ENCODE measurements around the gene INAVA. TPM values are rescaled to one million over a fixed set of nuclear protein-coding genes. Genes with fewer than 3 reads are reported as not detected.
"Not testable (repeated sequence)": the region's sequence is repeated elsewhere in the genome, so short reads cannot be mapped to it uniquely, and the experiment has no call there.

The INAVA gene
- total and polyA plus RNA-seq, 11 donors, result 0.07 to 0.43 (median 0.11) TPM; not detected in 4

DNA sequence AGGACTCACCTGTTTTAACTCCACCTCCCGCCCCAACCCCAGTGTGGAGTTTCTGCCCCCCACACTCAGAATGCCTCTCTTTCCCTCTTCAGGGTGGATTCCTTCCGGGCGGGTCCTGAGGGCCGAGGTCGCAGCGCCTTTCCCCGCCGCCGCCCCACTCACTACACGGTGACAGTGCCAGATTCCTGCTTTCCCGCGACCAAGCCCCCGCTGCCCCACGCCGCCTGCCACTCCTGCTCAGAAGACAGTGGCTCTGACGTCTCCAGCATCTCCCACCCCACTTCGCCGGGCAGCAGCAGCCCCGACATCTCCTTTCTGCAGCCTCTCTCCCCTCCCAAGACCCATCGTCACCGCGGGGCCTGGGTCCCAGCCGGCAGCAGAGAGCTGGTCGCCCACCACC lies 16.7 kb downstream of the INAVA start:
- Histone ChIP-seq H3K27ac (no peak overlapping the region), H3K9me3 (no peaks in the 10 kb centered on the region)
- no peak for ATAC-seq

GRCh38 chr1:200911936-200912335 lies 17.2 kb downstream of the INAVA start:
- H3K27me3 ChIP-seq; H3K9me3 ChIP-seq; H3K36me3 ChIP-seq; H3K4me1 ChIP-seq; ATAC-seq; intact Hi-C loops (cut with DNase I); H3K27ac ChIP-seq; H3K4me3 ChIP-seq: not testable (repeated sequence)
- WGBS, 4 donors, result 83 to 88% (median 85%) methylated on average over 5 to 15 of the region's 21 CpGs
- DNase-seq, result peak in 1 of 5 donors; percentile 36

More for the DNA sequence above, 16.7 kb downstream of the INAVA start:
- TF ChIP-seq, protein P1, sequence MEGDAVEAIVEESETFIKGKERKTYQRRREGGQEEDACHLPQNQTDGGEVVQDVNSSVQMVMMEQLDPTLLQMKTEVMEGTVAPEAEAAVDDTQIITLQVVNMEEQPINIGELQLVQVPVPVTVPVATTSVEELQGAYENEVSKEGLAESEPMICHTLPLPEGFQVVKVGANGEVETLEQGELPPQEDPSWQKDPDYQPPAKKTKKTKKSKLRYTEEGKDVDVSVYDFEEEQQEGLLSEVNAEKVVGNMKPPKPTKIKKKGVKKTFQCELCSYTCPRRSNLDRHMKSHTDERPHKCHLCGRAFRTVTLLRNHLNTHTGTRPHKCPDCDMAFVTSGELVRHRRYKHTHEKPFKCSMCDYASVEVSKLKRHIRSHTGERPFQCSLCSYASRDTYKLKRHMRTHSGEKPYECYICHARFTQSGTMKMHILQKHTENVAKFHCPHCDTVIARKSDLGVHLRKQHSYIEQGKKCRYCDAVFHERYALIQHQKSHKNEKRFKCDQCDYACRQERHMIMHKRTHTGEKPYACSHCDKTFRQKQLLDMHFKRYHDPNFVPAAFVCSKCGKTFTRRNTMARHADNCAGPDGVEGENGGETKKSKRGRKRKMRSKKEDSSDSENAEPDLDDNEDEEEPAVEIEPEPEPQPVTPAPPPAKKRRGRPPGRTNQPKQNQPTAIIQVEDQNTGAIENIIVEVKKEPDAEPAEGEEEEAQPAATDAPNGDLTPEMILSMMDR (IDR thresholded peaks at IDR 0.05), result no peak
- TF ChIP-seq POLR2A (IDR thresholded peaks at IDR 0.05), result no peak
- no peaks in the 10 kb centered on the region for H3K4me1 ChIP-seq
- no peaks in the 10 kb centered on the region for H3K36me3 ChIP-seq
- no peaks in the 10 kb centered on the region for H3K27me3 ChIP-seq
- peak in 1 of 5 donors; percentile 33 for DNase-seq
- WGBS, 4 donors, result 92 to 96% (median 96%) methylated on average over 24 of the region's 24 CpGs
- H3K4me3 ChIP-seq, result no peak overlapping the region
- intact Hi-C loops (cut with DNase I), result no loop called here

- TF ChIP-seq, protein P1 (IDR thresholded peaks at IDR 0.05), result no peak
- no peak for TF ChIP-seq POLR2A (IDR thresholded peaks at IDR 0.05)
- no peak for ATAC-seq
- H3K4me1 ChIP-seq, result peaks cover 0 to 7% (median 0%) of the 10 kb centered on the region in 12 donors
- no peaks in the 10 kb centered on the region for H3K36me3 ChIP-seq
- H3K9me3 ChIP-seq, result no peaks in the 10 kb centered on the region
- H3K4me3 ChIP-seq, result no peak overlapping the region
- peak in 1 of 5 donors; percentile 44 for DNase-seq
- H3K27me3 ChIP-seq, result no peaks in the 10 kb centered on the region
- H3K27ac ChIP-seq, result no peak overlapping the region
- intact Hi-C loops (cut with DNase I), result no loop called here
- 88 to 93% (median 89%) methylated on average over 3 to 13 of the region's 13 CpGs for WGBS, 4 donors
Measured at GRCh38 chr1:200912737-200913407, 18.2 kb downstream of the INAVA start.

DNA sequence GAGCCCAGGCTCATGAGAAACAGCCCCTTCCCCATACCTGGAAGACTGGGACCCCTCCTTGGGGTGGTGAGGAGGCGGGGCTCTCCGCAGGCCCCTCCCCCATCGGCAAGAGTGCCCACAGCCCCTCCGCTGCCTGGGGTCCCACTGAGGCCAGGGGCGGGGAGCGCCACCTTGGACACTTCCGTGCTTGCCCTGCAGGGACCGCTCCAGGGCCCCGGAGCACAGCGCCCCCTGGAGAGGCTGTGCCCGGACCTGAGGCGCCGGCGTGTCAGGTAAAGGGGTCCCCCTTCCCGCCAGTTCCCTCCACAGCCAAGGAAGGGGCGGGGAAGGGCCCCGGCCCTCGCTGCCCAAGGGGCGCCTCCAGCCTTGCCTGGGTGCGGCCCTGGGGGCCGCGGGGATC lies 21.5 kb downstream of the INAVA start:
- intact Hi-C loops (cut with DNase I), result no loop called here
- DNase-seq (peak in 1 of 5 donors; percentile 44), ATAC-seq (peak in 1 of 4 donors; percentile 16)
- Histone ChIP-seq H3K36me3 (no peaks in the 10 kb centered on the region), H3K4me1 (peaks cover 0 to 7% (median 0%) of the 10 kb centered on the region in 12 donors), H3K9me3 (no peaks in the 10 kb centered on the region), H3K27ac (no peak overlapping the region), H3K4me3 (no peak overlapping the region), H3K27me3 (no peaks in the 10 kb centered on the region)
- WGBS, 4 donors, result 56 to 82% (median 64%) methylated on average over 7 to 22 of the region's 22 CpGs
- no peak for TF ChIP-seq POLR2A (IDR thresholded peaks at IDR 0.05)
- TF ChIP-seq, protein P1 (IDR thresholded peaks at IDR 0.05), result no peak

GRCh38 chr1:200916681-200917080 lies 22.0 kb downstream of the INAVA start:
- 80 to 87% (median 82%) methylated on average over 11 of the region's 11 CpGs for WGBS, 4 donors
- intact Hi-C loops (cut with DNase I), result no loop called here

More at GRCh38 chr1:200916681-200917080, 22.0 kb downstream of the INAVA start:
- ATAC-seq (no peak), DNase-seq (no peak)
- TF ChIP-seq, protein P1 (IDR thresholded peaks at IDR 0.05), result no peak
- no peak for TF ChIP-seq POLR2A (IDR thresholded peaks at IDR 0.05)
- H3K36me3 ChIP-seq, result no peaks in the 10 kb centered on the region
- peaks cover 0 to 7% (median 0%) of the 10 kb centered on the region in 12 donors for H3K4me1 ChIP-seq
- no peaks in the 10 kb centered on the region for H3K27me3 ChIP-seq
- no peaks in the 10 kb centered on the region for H3K9me3 ChIP-seq
- H3K27ac ChIP-seq, result no peak overlapping the region
- H3K4me3 ChIP-seq, result no peak overlapping the region

All from heart left ventricle (tissue), 16 donors.